ENCODE results near the gene FADS6. TPM values are rescaled to one million over a fixed set of nuclear protein-coding genes. Genes with fewer than 3 reads are reported as not detected.

FADS6 gene
- total and polyA plus RNA-seq, 9 donors: 0.12 to 0.42 TPM; not detected in 7

DNA sequence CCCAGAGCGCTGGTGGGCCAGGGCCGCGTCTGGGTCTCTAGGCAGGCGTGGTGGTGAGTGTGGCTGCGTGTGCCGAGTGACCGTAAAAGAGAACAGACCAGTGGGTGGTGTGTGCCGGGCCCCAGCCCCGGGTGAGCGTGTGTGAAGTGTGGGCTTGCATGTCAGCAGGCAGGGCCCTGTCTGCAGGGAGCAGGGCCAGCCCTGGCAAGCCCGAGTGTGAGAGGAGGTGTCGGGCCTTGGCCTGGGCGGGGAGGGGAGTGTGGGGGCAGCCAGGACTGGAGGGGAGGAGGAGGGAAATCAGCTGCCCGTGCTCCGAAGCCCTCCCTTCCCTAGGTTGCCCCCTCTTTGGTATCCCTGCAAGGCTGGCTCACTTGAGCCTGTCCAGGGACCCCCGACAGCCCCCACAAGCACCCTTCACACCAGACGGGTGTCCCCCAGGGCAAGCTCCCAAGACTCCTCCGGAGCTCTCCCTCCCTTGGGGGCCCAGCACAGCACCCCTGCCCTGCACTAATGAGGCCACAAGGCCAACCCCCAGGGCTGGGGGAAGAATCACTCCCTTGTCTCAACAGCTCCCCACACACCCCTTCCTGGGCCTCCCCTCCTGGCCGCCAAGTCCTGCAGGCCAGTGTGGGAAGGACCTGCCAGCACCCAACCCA, 27.7 kb upstream of the FADS6 start:
- TF ChIP-seq, protein P1, sequence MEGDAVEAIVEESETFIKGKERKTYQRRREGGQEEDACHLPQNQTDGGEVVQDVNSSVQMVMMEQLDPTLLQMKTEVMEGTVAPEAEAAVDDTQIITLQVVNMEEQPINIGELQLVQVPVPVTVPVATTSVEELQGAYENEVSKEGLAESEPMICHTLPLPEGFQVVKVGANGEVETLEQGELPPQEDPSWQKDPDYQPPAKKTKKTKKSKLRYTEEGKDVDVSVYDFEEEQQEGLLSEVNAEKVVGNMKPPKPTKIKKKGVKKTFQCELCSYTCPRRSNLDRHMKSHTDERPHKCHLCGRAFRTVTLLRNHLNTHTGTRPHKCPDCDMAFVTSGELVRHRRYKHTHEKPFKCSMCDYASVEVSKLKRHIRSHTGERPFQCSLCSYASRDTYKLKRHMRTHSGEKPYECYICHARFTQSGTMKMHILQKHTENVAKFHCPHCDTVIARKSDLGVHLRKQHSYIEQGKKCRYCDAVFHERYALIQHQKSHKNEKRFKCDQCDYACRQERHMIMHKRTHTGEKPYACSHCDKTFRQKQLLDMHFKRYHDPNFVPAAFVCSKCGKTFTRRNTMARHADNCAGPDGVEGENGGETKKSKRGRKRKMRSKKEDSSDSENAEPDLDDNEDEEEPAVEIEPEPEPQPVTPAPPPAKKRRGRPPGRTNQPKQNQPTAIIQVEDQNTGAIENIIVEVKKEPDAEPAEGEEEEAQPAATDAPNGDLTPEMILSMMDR (IDR thresholded peaks at IDR 0.05): no peak
- TF ChIP-seq POLR2A (IDR thresholded peaks at IDR 0.05) (no peak), EP300 (IDR thresholded peaks at IDR 0.05) (no peak)
- 27 to 36% (median 33%) methylated on average over 18 to 19 of the region's 19 CpGs for WGBS, 3 donors
- peak in 3 of 5 donors; percentile 46 to 70 (median 59) for DNase-seq
- H3K4me1 ChIP-seq (ENCODE audit: insufficient read depth): peaks cover 6% of the 10 kb centered on the region
- peaks cover 4% of the 10 kb centered on the region for H3K27me3 ChIP-seq
- intact Hi-C loops (cut with DNase I): no loop called here
- no peaks in the 10 kb centered on the region for H3K36me3 ChIP-seq
- no peaks in the 10 kb centered on the region for H3K9me3 ChIP-seq
- H3K27ac ChIP-seq: no peak overlapping the region
- no peak overlapping the region for H3K4me3 ChIP-seq

DNA sequence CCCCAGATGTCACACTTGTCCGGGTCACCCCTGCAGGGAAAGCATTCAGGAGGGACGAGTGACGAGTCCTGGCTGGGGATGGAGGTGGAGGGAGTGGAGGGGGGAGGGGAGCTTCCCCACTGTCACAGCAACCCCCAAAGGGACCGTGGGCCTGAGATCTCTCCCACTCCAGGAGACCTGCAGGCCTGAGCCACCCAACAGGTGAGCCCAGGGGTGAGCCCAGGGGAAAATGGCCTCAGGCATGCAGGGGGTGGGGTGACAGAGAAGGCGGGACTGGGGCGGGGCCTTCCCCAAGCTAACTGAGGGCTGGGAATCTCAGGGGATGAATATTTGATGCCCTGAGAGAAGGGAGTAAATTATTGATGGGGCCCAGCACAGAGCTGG, 27.2 kb upstream of the FADS6 start:
- Histone ChIP-seq H3K9me3 (no peaks in the 10 kb centered on the region), H3K27me3 (peaks cover 2% of the 10 kb centered on the region), H3K36me3 (no peaks in the 10 kb centered on the region), H3K27ac (no peak overlapping the region), H3K4me1 (ENCODE audit: insufficient read depth) (peaks cover 6% of the 10 kb centered on the region), H3K4me3 (no peak overlapping the region)
- TF ChIP-seq EP300 (IDR thresholded peaks at IDR 0.05) (no peak), POLR2A (IDR thresholded peaks at IDR 0.05) (no peak)
- TF ChIP-seq, protein P1 (IDR thresholded peaks at IDR 0.05): no peak
- no peak for DNase-seq
- 72 to 76% (median 74%) methylated on average over 6 of the region's 6 CpGs for WGBS, 3 donors
- intact Hi-C loops (cut with DNase I): no loop called here

- Histone ChIP-seq H3K4me3 (no peak overlapping the region), H3K4me1 (ENCODE audit: insufficient read depth) (peaks cover 6% of the 10 kb centered on the region), H3K9me3 (no peaks in the 10 kb centered on the region), H3K27me3 (no peaks in the 10 kb centered on the region), H3K27ac (no peak overlapping the region), H3K36me3 (no peaks in the 10 kb centered on the region)
- TF ChIP-seq POLR2A (IDR thresholded peaks at IDR 0.05) (no peak), EP300 (IDR thresholded peaks at IDR 0.05) (no peak)
- TF ChIP-seq, protein P1 (IDR thresholded peaks at IDR 0.05): no peak
- WGBS, 3 donors: 90 to 94% (median 92%) methylated on average over 27 of the region's 27 CpGs
- intact Hi-C loops (cut with DNase I): no loop called here
- no peak for DNase-seq
Measured at GRCh38 chr17:74920306-74920620, 26.8 kb upstream of the FADS6 start.

GRCh38 chr17:74919440-74920305, 26.2 kb upstream of the FADS6 start:
- Histone ChIP-seq H3K4me1 (ENCODE audit: insufficient read depth) (peaks cover 6% of the 10 kb centered on the region), H3K9me3 (no peaks in the 10 kb centered on the region), H3K27ac (no peak overlapping the region), H3K4me3 (no peak overlapping the region), H3K36me3 (no peaks in the 10 kb centered on the region), H3K27me3 (no peaks in the 10 kb centered on the region)
- 78 to 85% (median 84%) methylated on average over 44 to 67 of the region's 67 CpGs for WGBS, 3 donors
- intact Hi-C loops (cut with DNase I): no loop called here
- TF ChIP-seq POLR2A (IDR thresholded peaks at IDR 0.05): no peak
- no peak for TF ChIP-seq EP300 (IDR thresholded peaks at IDR 0.05)
- TF ChIP-seq, protein P1 (IDR thresholded peaks at IDR 0.05): no peak
- DNase-seq: no peak

Data from ovary (tissue), 9 donors.